HG03442 (cell line): ENCODE results near the gene TPRG1.

Source experiments
- ATAC-seq: cut with Tn5 transposase; IDR thresholded peaks from one replicate; pipeline ENCODE4 v1.9.1; 2021; ENCODE audit warnings: mild to moderate bottlenecking, moderate library complexity; ENCODE audit not compliant: unreplicated experiment

The TPRG1 gene

GRCh38 chr3:189276444-189277219 lies 104.9 kb downstream of the TPRG1 start:
- ATAC-seq = no peak

DNA sequence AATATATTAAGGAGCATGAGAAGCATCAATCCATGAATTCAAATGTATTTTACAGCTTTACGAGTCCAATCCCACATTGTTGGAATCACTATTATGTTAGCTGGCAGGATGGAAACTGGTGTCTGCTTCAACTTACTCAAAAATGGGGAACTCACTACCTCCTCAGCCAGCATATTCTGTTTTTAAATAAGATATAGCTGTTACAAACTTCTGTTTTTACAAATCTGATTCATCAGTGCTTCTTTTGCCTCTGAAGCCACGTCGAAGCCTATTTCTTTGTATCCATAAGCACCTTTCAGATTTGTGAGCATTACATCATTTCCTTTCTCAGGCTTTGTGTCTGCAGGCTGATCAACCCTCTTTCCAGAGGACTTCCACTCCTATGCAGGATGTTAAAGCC lies 105.9 kb downstream of the TPRG1 start:
- no peak for ATAC-seq

DNA sequence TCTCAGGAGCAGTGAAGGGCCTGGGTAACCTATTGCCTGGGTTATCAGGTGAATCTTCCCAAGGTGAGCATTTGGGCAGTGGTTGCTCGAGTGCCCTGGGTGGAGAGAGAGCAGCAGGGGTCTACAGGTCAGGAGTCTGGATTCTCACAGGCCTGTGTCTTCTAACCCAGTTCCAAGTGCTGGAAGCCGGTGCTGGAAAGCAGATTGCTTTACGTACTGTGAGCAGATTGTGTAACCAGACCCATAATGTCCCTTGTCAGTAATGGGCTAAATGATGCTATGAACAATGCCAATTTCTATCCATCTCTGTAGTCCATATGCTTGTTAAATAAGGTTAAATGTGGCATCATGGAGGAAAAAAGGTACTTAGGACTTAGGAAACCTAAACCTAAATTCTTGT lies 106.5 kb downstream of the TPRG1 start:
- ATAC-seq = no peak

GRCh38 chr3:189282189-189282588 lies 110.4 kb downstream of the TPRG1 start:
- no peak for ATAC-seq

DNA sequence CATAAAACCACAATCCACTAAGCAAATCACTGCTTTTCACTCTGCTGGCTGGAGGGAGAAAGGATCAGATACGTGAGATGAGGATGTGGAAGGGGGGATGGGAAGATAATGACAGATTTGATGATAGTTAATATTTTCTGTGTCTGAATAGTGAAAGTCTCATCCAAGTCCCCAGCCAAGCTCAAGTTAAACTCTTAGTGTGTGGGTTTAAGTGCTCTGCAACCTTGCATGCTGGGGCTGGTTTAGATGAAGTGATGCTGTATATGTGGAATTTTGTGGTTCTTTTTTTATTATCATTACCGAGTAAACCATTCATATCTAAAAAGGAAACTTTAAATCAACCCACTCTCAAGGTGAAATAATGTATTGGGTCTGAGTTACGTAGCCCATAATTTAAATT lies 111.0 kb downstream of the TPRG1 start:
- no peak for ATAC-seq

DNA sequence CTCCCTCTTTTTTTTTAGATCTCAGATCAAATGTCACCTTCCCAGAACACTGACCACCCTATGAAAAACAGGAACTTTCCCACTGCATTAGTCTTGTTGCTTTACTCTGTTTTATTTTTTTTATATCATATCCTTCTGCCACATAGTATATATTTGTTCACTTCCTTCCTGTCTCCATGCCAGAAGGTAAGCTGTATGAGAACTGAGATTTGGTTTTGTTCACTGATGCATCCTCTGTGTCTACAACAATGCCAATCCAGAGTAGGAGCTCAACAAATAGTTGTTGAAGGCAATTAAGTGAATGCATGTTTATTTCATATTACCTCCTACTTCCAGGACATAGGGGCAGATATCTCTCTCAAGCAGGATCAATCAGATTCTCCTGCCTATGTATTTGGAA lies 114.4 kb downstream of the TPRG1 start:
- ATAC-seq = no peak

GRCh38 chr3:189286916-189287315 lies 115.1 kb downstream of the TPRG1 start:
- ATAC-seq = no peak

- ATAC-seq = peak; percentile 92
Observed at GRCh38 chr3:189288348-189289235, 116.8 kb downstream of the TPRG1 start.

DNA sequence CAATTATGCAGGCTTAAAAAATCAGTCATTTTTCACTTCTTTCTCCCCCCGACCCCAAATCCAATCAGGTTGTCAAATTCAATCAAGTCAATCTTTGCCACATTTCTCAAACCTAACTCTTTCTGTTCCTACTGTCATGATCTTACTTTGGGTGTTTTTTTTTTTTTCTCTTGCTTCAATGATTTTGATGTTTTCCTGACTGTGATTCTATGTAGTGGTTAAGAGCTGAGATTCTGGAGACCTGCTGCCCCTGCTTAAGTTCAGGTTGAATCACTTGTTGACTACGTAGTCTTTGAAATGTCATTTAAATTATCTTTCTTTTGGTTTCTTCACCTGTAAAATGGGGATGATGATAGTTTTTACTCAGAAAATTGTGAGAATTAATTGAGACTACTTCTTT lies 117.5 kb downstream of the TPRG1 start:
- ATAC-seq = no peak

DNA sequence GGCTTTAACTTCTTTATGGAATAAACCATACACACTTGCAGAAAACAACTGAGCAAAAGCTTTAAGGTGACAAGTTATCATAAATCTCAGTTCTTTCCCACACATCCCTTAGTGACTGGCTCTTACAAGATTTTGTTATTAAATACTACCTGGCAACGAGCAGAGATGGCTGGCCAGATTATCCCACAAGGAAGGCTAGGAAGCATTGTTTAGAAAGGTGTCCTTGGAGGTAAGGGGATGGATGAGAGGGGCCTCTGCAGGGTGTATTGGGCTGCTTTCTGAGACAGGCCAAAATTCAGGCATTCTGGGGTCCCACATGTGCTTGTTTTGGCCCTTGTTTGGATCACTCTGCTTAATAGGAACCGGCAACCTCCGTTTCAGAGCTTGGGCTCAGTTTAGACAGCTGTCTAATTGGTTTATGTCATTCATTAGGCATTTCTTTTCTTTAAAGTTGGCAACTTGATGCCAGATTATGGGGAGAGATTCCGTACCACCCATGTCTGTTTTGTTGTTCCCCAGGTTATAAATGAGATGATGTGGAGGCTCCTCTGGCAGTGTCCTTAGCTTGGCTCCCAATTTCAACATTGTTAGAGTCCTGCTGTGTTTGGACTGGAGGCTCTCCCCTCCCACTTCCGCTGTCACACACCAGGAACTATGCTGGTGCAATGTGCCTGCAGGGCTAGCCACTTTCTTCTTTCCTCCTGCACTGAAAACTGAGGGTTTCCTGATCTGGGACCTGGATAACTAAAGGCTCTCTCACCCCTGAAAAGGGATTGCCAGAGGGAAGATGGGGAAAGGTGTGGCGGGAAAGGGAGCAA lies 121.1 kb downstream of the TPRG1 start:
- ATAC-seq = no peak

GRCh38 chr3:189294649-189295048 lies 122.9 kb downstream of the TPRG1 start:
- no peak for ATAC-seq

DNA sequence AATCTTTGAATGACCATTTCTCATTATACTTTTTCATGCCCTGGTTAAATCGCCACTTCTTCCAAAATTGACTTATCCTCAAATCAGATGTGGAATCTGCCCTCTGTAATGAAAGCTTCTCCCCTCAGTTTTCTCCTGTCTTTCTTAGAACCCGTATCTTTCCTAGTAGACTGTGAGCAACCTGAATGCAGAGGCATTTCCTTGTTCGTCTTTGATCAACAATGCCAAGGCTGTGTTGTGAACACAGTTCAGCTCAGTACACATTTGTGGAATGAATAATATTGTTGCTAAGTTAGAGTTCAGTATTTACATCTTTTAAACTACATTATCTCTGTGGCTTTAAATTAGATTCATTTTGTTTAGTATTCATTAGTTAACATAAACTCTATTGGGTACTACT lies 123.3 kb downstream of the TPRG1 start:
- ATAC-seq = no peak

DNA sequence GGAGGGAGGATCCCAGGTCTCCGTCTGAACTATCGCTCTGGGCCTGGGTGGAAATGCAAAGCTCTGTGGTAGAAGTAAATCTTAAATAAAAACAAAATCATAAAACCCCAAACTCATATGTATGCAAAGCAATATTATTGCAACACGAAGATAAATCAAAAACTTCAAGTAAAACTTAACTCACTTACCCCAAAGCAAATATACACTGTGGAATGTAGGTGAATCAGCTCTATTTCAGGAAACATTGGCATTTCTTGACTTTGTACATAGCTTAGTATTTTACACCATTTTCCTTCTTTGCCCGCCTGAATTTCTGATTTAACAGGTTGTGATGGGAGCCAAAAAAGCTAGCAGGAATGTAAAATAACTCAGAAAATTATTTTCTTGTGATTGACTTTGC lies 126.2 kb downstream of the TPRG1 start:
- ATAC-seq = no peak

DNA sequence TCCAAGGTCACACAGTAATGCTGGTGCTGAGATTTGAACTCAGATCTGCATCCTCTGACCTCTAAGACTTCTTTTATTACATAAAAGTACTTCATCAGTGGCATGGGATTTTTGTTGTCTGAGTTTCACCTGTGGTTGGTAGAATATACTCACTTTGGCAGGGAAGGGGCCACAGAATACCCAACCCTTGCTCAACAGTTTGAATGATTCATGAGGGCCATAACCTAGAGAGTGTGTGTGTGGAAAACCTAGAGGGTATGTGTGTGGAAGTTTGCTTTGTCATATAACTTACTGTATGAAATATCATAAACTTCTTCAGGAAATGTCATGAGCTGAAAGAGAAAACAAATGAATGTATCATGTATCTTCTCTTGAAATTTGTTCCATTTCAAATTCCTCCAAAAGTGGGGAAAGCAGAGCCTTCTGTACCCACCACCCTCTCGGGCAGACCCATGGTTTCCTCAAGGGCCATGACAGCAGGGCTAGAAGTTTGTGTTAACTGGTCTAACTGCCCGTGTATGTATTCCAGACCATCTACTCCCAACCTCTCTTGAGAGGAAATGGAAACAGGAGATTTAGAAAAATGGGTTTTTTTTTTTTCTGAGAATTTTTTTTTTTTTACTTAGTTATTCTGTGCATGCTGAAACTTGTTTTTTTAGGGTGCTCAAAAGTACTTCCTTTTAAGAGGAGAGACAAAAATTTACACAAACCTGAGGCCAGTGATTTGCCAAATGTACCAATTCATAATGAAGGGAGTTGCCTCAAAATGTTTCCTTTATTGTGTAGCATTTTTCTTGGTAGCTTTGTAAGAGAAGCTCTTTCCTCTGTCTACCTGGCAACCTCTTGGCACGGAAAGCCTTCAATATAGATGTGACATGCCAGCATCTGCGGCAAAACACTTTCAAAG lies 127.0 kb downstream of the TPRG1 start:
- no peak for ATAC-seq

GRCh38 chr3:189300345-189300744 lies 128.6 kb downstream of the TPRG1 start:
- ATAC-seq = no peak

GRCh38 chr3:189301479-189301878 lies 129.7 kb downstream of the TPRG1 start:
- ATAC-seq = no peak

- no peak for ATAC-seq
Observed at GRCh38 chr3:189303584-189303983, 131.8 kb downstream of the TPRG1 start.

GRCh38 chr3:189304465-189305351 lies 132.9 kb downstream of the TPRG1 start:
- ATAC-seq = no peak

- peak; percentile 71 for ATAC-seq
Observed at GRCh38 chr3:189305412-189305811, 133.6 kb downstream of the TPRG1 start.
